Activated naive CD4-positive, alpha-beta T cell treated with anti-CD3 and anti-CD28 coated beads for 36 hours (primary cell): ENCODE measurements around the gene SMIM27. TPM values are rescaled to one million over a fixed set of nuclear protein-coding genes. Genes with fewer than 3 reads are reported as not detected.

Experiments
- total RNA-seq, 2 experiments: library from RNA; stranded (reverse); gene quantifications; one replicate each; pipeline ENCODE4 v1.2.3, GENCODE V29; 2021

Gene SMIM27
- total RNA-seq, 2 experiments from 2014 or later: 25.8 to 27.1 TPM

Other genes with a start within 250 kb of the SMIM27 start
- gene ACO1, start 167.7 kb upstream of the SMIM27 start, total RNA-seq: 10 to 100 TPM; 13.2 to 14.8 TPM
- 1 to 10 TPM; 7.5 to 8.4 TPM for gene RIGI, start 26.1 kb upstream of the SMIM27 start, total RNA-seq
- gene TOPORS, start 259 bp downstream of the SMIM27 start, total RNA-seq: 10 to 100 TPM; 14.3 to 15.2 TPM
- gene NDUFB6, start 20.8 kb downstream of the SMIM27 start, total RNA-seq: 10 to 100 TPM; 73.9 to 75.7 TPM
- under 1 TPM in 1 of 2 experiments, not detected in 1; 0.02 TPM for gene TAF1L, start 83.3 kb downstream of the SMIM27 start, total RNA-seq
- gene TMEM215, start 231.2 kb downstream of the SMIM27 start, total RNA-seq: not detected